Parathyroid adenoma (tissue), 2 donors: ENCODE measurements around the gene PBX1.

ENCODE experiments used
- H2AFZ ChIP-seq: fragments of 300-600 bp; sonication (generic); one replicate; pipeline ENCODE4 v1.7.0; 2017; ENCODE audit warnings: antibody characterized with exemption, mild to moderate bottlenecking
- H3K27ac ChIP-seq: fragments of 300-600 bp; sonication (generic); one replicate; pipeline ENCODE4 v1.7.0; 2017
- H3K27me3 ChIP-seq: fragments of 300-600 bp; sonication (generic); one replicate; pipeline ENCODE4 v1.7.0; 2017; ENCODE audit warnings: low read length; ENCODE audit not compliant: control insufficient read depth, insufficient read depth
- H3K36me3 ChIP-seq: fragments of 300-600 bp; sonication (generic); one replicate; pipeline ENCODE4 v1.7.0; 2017; ENCODE audit warnings: low read length; ENCODE audit not compliant: control insufficient read depth, insufficient read depth
- H3K4me1 ChIP-seq: fragments of 300-600 bp; sonication (generic); one replicate; pipeline ENCODE4 v1.7.0; 2017; ENCODE audit warnings: control low read depth
- H3K4me2 ChIP-seq: fragments of 300-600 bp; sonication (generic); one replicate; pipeline ENCODE4 v1.7.0; 2017; ENCODE audit warnings: low read length
- H3K4me3 ChIP-seq: fragments of 300-600 bp; sonication (generic); one replicate; pipeline ENCODE4 v1.7.0; 2017; ENCODE audit warnings: low read depth, low read length
- H3K79me2 ChIP-seq: fragments of 300-600 bp; sonication (generic); one replicate; pipeline ENCODE4 v1.7.0; 2017; ENCODE audit warnings: control low read depth
- H3K9ac ChIP-seq: fragments of 300-600 bp; sonication (generic); one replicate; pipeline ENCODE4 v1.7.0; 2017; ENCODE audit warnings: mild to moderate bottlenecking
- H3K9me3 ChIP-seq: fragments of 300-600 bp; sonication (generic); one replicate; pipeline ENCODE4 v1.7.0; 2017; ENCODE audit warnings: low read length; ENCODE audit not compliant: control insufficient read depth
- CTCF ChIP-seq: fragments of 300-600 bp; sonication (generic); IDR thresholded peaks from one replicate; pipeline ENCODE4 v1.7.0; 2017; ENCODE audit warnings: antibody characterized with exemption, mild to moderate bottlenecking
- donor health status: primary hyperparathyroidism.

Gene PBX1

GRCh38 chr1:164838786-164839185 lies 279.8 kb downstream of the PBX1 start:
- TF ChIP-seq CTCF: no peak
- Histone ChIP-seq H3K9ac (no peak overlapping the region), H3K4me1 (peaks cover 6% of the 10 kb centered on the region), H3K9me3 (no peaks in the 10 kb centered on the region), H3K27ac (no peak overlapping the region), H3K79me2 (no peaks in the 10 kb centered on the region), H3K27me3 (no peaks in the 10 kb centered on the region), H2AFZ (no peak overlapping the region), H3K4me3 (no peak overlapping the region), H3K4me2 (no peak overlapping the region), H3K36me3 (no peaks in the 10 kb centered on the region)

- TF ChIP-seq CTCF: no peak
- H3K4me3 ChIP-seq: no peak overlapping the region
- no peaks in the 10 kb centered on the region for H3K36me3 ChIP-seq
- H3K4me2 ChIP-seq: no peak overlapping the region
- H2AFZ ChIP-seq: no peak overlapping the region
- H3K9me3 ChIP-seq: no peaks in the 10 kb centered on the region
- no peaks in the 10 kb centered on the region for H3K79me2 ChIP-seq
- no peak overlapping the region for H3K27ac ChIP-seq
- no peaks in the 10 kb centered on the region for H3K27me3 ChIP-seq
- peaks cover 6% of the 10 kb centered on the region for H3K4me1 ChIP-seq
- no peak overlapping the region for H3K9ac ChIP-seq
Measured at GRCh38 chr1:164840936-164841335, 282.0 kb downstream of the PBX1 start.

- no peaks in the 10 kb centered on the region for H3K79me2 ChIP-seq
- no peak overlapping the region for H3K4me3 ChIP-seq
- H3K27me3 ChIP-seq: no peaks in the 10 kb centered on the region
- H3K9ac ChIP-seq: no peak overlapping the region
- no peak for TF ChIP-seq CTCF
- no peak overlapping the region for H3K4me2 ChIP-seq
- H3K4me1 ChIP-seq: peaks cover 6% of the 10 kb centered on the region
- H3K27ac ChIP-seq: no peak overlapping the region
- no peak overlapping the region for H2AFZ ChIP-seq
- no peaks in the 10 kb centered on the region for H3K9me3 ChIP-seq
- no peaks in the 10 kb centered on the region for H3K36me3 ChIP-seq
Measured at GRCh38 chr1:164841702-164842465, 282.9 kb downstream of the PBX1 start.

- TF ChIP-seq CTCF: no peak
- no peak overlapping the region for H2AFZ ChIP-seq
- no peaks in the 10 kb centered on the region for H3K27me3 ChIP-seq
- H3K4me1 ChIP-seq: peaks cover 6% of the 10 kb centered on the region
- H3K9ac ChIP-seq: no peak overlapping the region
- no peak overlapping the region for H3K27ac ChIP-seq
- no peak overlapping the region for H3K4me2 ChIP-seq
- no peak overlapping the region for H3K4me3 ChIP-seq
- H3K36me3 ChIP-seq: no peaks in the 10 kb centered on the region
- no peaks in the 10 kb centered on the region for H3K9me3 ChIP-seq
- no peaks in the 10 kb centered on the region for H3K79me2 ChIP-seq
Measured at GRCh38 chr1:164842870-164843269, 283.9 kb downstream of the PBX1 start.
